Measurements from ENCODE around the gene IRF2BP1.

IRF2BP1 gene

DNA sequence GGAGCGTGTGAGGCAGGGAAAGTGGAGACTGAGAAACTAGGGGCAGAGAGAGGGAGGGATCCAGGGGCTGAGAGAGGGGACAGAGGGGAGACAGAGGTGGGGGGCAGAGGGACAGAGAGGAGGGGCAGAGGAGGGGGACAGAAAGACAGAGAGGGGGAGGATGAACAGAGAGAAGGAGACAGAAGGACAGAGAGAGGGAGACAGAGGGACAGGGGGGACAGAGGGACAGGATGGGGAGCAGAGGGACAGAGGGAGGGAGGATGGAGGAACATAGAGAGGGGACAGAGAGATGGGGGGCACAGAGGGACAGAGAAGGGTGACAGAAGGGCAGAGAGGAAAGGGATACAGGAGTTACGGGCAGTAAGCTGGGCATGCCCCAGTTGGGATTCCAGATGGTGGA lies 43.3 kb upstream of the IRF2BP1 start:
- Histone ChIP-seq H4K5ac (ENCODE audit: low read length) (no peak overlapping the region), H3K79me1 (ENCODE audit: low read length) (no peaks in the 10 kb centered on the region), H3K18ac (ENCODE audit: low read length) (no peak overlapping the region), H3K79me2 (ENCODE audit: control insufficient read depth, insufficient read depth, low read length) (no peaks in the 10 kb centered on the region), H3K4me2 (ENCODE audit: low read length) (no peak overlapping the region), H3K36me3 (ENCODE audit: control insufficient read depth, insufficient read depth, low read length) (no peaks in the 10 kb centered on the region), H3K27me3 (ENCODE audit: insufficient read depth, low read length, poor library complexity) (no peaks in the 10 kb centered on the region), H2BK120ac (ENCODE audit: low read depth, low read length) (no peak overlapping the region), H3K4me1 (ENCODE audit: control insufficient read depth, low read depth, low read length) (peaks cover 2% of the 10 kb centered on the region), H3K56ac (ENCODE audit: low read length) (no peak overlapping the region), H2AK5ac (ENCODE audit: low read length) (no peak overlapping the region), H2BK5ac (ENCODE audit: low read length) (no peak overlapping the region), H4K8ac (ENCODE audit: low read depth, low read length) (no peak overlapping the region), H2BK15ac (replicated peaks; ENCODE audit: low read depth) (no peak overlapping the region), H3K4me3 (ENCODE audit: low read length) (no peak overlapping the region), H3K27ac (ENCODE audit: low read depth, low read length) (no peak overlapping the region), H3K23ac (ENCODE audit: low read length) (no peak overlapping the region), H3K9ac (ENCODE audit: low read length) (no peak overlapping the region), H3K4ac (ENCODE audit: low read depth, low read length) (no peak overlapping the region)
- DNase-seq = no peak
- WGBS (ENCODE audit: extremely low coverage, insufficient coverage, low lambda C conversion rate) = no CpG with 5 or more reads among the region's 2 CpGs

DNA sequence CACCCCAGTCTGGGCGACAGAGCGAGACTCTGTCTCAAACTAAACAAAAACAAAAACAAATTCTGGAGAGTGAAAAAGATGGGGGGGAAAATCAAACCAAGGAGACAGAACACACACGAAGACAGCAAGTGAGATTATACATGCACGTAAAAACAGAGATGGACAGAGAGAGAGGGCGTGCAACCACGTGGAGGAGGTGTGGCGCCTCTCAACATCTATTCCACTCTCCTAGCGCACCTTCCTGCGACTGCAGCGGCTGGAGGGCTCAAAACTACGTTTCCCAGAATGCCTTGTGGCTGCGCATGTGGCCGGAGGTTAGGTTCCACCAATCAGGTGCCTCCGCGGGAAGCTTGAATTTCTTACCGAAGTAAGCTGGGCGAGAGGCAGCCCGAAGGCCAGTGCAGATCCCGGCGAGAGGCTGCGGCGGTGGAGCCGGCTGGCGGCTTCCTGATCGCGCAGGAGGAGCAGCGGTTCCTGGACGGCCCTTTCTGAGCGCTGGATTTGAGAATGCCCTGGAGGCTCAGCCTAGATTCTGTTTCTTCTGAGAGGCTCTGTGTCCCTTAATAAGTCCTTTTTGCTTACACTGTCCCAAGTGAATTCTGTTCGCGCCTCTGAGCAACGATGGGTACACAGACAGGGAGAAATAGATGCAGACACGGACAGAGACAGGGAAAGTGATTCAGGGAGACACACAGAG lies 41.8 kb upstream of the IRF2BP1 start:
- H3K56ac ChIP-seq (ENCODE audit: low read length) = peak overlapping the region; percentile 88
- no peak overlapping the region for H3K27ac ChIP-seq (ENCODE audit: low read depth, low read length)
- peak; percentile 98 for DNase-seq
- H2AK5ac ChIP-seq (ENCODE audit: low read length) = no peak overlapping the region
- no peak overlapping the region for H3K23ac ChIP-seq (ENCODE audit: low read length)
- no peak overlapping the region for H3K18ac ChIP-seq (ENCODE audit: low read length)
- H4K5ac ChIP-seq (ENCODE audit: low read length) = peak overlapping the region; percentile 71
- H3K4ac ChIP-seq (ENCODE audit: low read depth, low read length) = no peak overlapping the region
- no CpG with 5 or more reads among the region's 33 CpGs for WGBS (ENCODE audit: extremely low coverage, insufficient coverage, low lambda C conversion rate)
- H3K36me3 ChIP-seq (ENCODE audit: control insufficient read depth, insufficient read depth, low read length) = no peaks in the 10 kb centered on the region
- H2BK5ac ChIP-seq (ENCODE audit: low read length) = no peak overlapping the region
- no peak overlapping the region for H2BK15ac ChIP-seq (replicated peaks; ENCODE audit: low read depth)
- H3K4me1 ChIP-seq (ENCODE audit: control insufficient read depth, low read depth, low read length) = peaks cover 2% of the 10 kb centered on the region
- no peaks in the 10 kb centered on the region for H3K27me3 ChIP-seq (ENCODE audit: insufficient read depth, low read length, poor library complexity)
- peak overlapping the region; percentile 66 for H3K4me2 ChIP-seq (ENCODE audit: low read length)
- no peak overlapping the region for H2BK120ac ChIP-seq (ENCODE audit: low read depth, low read length)
- peak overlapping the region; percentile 77 for H3K9ac ChIP-seq (ENCODE audit: low read length)
- peak overlapping the region; percentile 67 for H4K8ac ChIP-seq (ENCODE audit: low read depth, low read length)
- H3K79me1 ChIP-seq (ENCODE audit: low read length) = no peaks in the 10 kb centered on the region
- H3K79me2 ChIP-seq (ENCODE audit: control insufficient read depth, insufficient read depth, low read length) = no peaks in the 10 kb centered on the region
- H3K4me3 ChIP-seq (ENCODE audit: low read length) = no peak overlapping the region

DNA sequence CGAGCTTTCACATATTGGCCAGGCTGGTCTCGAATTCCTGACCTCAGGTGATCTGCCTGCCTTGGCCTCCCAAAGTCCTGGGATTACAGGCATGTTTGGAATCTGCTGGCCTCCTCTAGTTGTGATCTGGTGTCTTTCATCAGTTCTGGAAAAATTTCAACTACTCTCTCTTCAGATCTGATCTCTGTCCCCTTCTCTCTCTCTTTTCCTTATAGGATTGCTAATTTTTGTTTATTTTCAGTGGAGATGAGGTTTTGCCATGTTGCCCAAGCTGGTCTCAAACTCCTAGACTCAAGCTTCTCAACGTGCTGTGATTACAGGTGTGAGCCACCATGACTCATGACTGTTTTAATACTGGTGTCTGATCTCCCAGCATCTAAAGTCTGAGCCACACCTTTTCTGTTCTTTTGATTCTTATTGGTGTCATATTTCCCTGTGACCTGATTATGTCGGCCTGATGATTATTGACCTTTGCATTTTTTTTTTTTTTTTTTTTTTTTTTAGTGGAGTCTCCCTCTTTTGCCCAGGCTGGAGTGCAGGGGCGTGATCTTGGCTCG lies 39.0 kb upstream of the IRF2BP1 start:
- no peak overlapping the region for H3K9ac ChIP-seq (ENCODE audit: low read length)
- no CpG with 5 or more reads among the region's 6 CpGs for WGBS (ENCODE audit: extremely low coverage, insufficient coverage, low lambda C conversion rate)
- H3K36me3 ChIP-seq (ENCODE audit: control insufficient read depth, insufficient read depth, low read length) = no peaks in the 10 kb centered on the region
- no peak overlapping the region for H2BK120ac ChIP-seq (ENCODE audit: low read depth, low read length)
- H3K23ac ChIP-seq (ENCODE audit: low read length) = no peak overlapping the region
- H3K56ac ChIP-seq (ENCODE audit: low read length) = no peak overlapping the region
- H3K4me3 ChIP-seq (ENCODE audit: low read length) = no peak overlapping the region
- H3K4ac ChIP-seq (ENCODE audit: low read depth, low read length) = no peak overlapping the region
- no peaks in the 10 kb centered on the region for H3K79me1 ChIP-seq (ENCODE audit: low read length)
- H4K5ac ChIP-seq (ENCODE audit: low read length) = no peak overlapping the region
- no peak overlapping the region for H3K18ac ChIP-seq (ENCODE audit: low read length)
- H2BK15ac ChIP-seq (replicated peaks; ENCODE audit: low read depth) = no peak overlapping the region
- H4K8ac ChIP-seq (ENCODE audit: low read depth, low read length) = no peak overlapping the region
- peak; percentile 27 for DNase-seq
- peaks cover 2% of the 10 kb centered on the region for H3K4me1 ChIP-seq (ENCODE audit: control insufficient read depth, low read depth, low read length)
- H2AK5ac ChIP-seq (ENCODE audit: low read length) = no peak overlapping the region
- H3K4me2 ChIP-seq (ENCODE audit: low read length) = no peak overlapping the region
- no peak overlapping the region for H3K27ac ChIP-seq (ENCODE audit: low read depth, low read length)
- no peak overlapping the region for H2BK5ac ChIP-seq (ENCODE audit: low read length)
- H3K79me2 ChIP-seq (ENCODE audit: control insufficient read depth, insufficient read depth, low read length) = no peaks in the 10 kb centered on the region
- no peaks in the 10 kb centered on the region for H3K27me3 ChIP-seq (ENCODE audit: insufficient read depth, low read length, poor library complexity)

DNA sequence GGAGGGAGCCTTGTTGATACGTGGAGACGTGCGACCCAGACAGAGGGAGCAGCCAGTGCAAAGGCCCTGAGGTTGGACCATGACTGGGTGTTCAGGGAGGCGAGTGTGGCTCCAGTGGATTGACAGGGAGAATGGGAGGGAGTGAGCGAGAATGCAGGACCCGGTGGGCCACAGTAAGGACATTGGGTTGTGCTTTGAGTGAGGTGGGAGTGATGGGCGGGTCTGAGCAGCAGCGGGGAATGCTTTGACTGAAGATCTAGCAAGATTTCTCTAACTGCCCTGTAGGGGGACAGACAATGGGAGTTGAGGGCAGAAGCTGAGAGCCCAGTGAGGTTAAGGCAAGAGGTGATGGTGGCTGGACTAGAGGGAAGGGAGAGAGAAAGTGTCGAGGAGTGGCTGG lies 36.3 kb upstream of the IRF2BP1 start:
- no peaks in the 10 kb centered on the region for H3K79me2 ChIP-seq (ENCODE audit: control insufficient read depth, insufficient read depth, low read length)
- H2AK5ac ChIP-seq (ENCODE audit: low read length) = no peak overlapping the region
- H3K9ac ChIP-seq (ENCODE audit: low read length) = no peak overlapping the region
- DNase-seq = peak; percentile 91
- H3K4me3 ChIP-seq (ENCODE audit: low read length) = no peak overlapping the region
- no peak overlapping the region for H3K23ac ChIP-seq (ENCODE audit: low read length)
- no peak overlapping the region for H3K4ac ChIP-seq (ENCODE audit: low read depth, low read length)
- no peak overlapping the region for H2BK5ac ChIP-seq (ENCODE audit: low read length)
- no peak overlapping the region for H3K56ac ChIP-seq (ENCODE audit: low read length)
- H2BK15ac ChIP-seq (replicated peaks; ENCODE audit: low read depth) = no peak overlapping the region
- H3K4me1 ChIP-seq (ENCODE audit: control insufficient read depth, low read depth, low read length) = no peaks in the 10 kb centered on the region
- WGBS (ENCODE audit: extremely low coverage, insufficient coverage, low lambda C conversion rate) = no CpG with 5 or more reads among the region's 9 CpGs
- no peak overlapping the region for H3K27ac ChIP-seq (ENCODE audit: low read depth, low read length)
- no peaks in the 10 kb centered on the region for H3K36me3 ChIP-seq (ENCODE audit: control insufficient read depth, insufficient read depth, low read length)
- no peaks in the 10 kb centered on the region for H3K79me1 ChIP-seq (ENCODE audit: low read length)
- no peak overlapping the region for H4K8ac ChIP-seq (ENCODE audit: low read depth, low read length)
- no peak overlapping the region for H2BK120ac ChIP-seq (ENCODE audit: low read depth, low read length)
- H3K27me3 ChIP-seq (ENCODE audit: insufficient read depth, low read length, poor library complexity) = no peaks in the 10 kb centered on the region
- H3K18ac ChIP-seq (ENCODE audit: low read length) = no peak overlapping the region
- no peak overlapping the region for H4K5ac ChIP-seq (ENCODE audit: low read length)
- no peak overlapping the region for H3K4me2 ChIP-seq (ENCODE audit: low read length)

DNA sequence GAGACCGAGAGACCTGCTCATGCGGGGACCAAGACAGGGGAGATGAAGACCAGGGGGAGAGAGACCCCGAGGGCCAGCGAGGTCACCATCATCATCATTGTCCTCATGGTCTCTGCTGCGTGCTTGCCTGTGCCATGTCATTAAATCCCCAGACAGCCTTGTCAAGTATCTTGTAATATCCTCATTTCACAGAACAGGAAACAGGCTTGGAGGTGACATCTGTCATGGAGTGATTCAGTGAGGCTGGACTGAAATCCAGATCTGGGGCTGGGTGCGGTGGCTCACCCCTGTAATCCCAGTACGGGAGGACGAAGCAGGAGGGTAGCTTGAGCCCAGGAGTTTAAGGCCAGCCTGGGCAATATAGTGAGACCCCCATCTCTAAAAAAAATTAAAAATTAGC lies 34.5 kb upstream of the IRF2BP1 start:
- H2BK15ac ChIP-seq (replicated peaks; ENCODE audit: low read depth) = no peak overlapping the region
- no peaks in the 10 kb centered on the region for H3K79me2 ChIP-seq (ENCODE audit: control insufficient read depth, insufficient read depth, low read length)
- no peak for DNase-seq
- H3K18ac ChIP-seq (ENCODE audit: low read length) = no peak overlapping the region
- H3K56ac ChIP-seq (ENCODE audit: low read length) = no peak overlapping the region
- no peak overlapping the region for H3K4me3 ChIP-seq (ENCODE audit: low read length)
- H3K23ac ChIP-seq (ENCODE audit: low read length) = no peak overlapping the region
- no peak overlapping the region for H3K27ac ChIP-seq (ENCODE audit: low read depth, low read length)
- H3K79me1 ChIP-seq (ENCODE audit: low read length) = no peaks in the 10 kb centered on the region
- no peak overlapping the region for H3K9ac ChIP-seq (ENCODE audit: low read length)
- H2BK5ac ChIP-seq (ENCODE audit: low read length) = no peak overlapping the region
- WGBS (ENCODE audit: extremely low coverage, insufficient coverage, low lambda C conversion rate) = no CpG with 5 or more reads among the region's 8 CpGs
- no peaks in the 10 kb centered on the region for H3K27me3 ChIP-seq (ENCODE audit: insufficient read depth, low read length, poor library complexity)
- no peaks in the 10 kb centered on the region for H3K4me1 ChIP-seq (ENCODE audit: control insufficient read depth, low read depth, low read length)
- H4K5ac ChIP-seq (ENCODE audit: low read length) = no peak overlapping the region
- H4K8ac ChIP-seq (ENCODE audit: low read depth, low read length) = no peak overlapping the region
- H3K4me2 ChIP-seq (ENCODE audit: low read length) = no peak overlapping the region
- no peak overlapping the region for H2BK120ac ChIP-seq (ENCODE audit: low read depth, low read length)
- H3K4ac ChIP-seq (ENCODE audit: low read depth, low read length) = no peak overlapping the region
- H3K36me3 ChIP-seq (ENCODE audit: control insufficient read depth, insufficient read depth, low read length) = no peaks in the 10 kb centered on the region
- no peak overlapping the region for H2AK5ac ChIP-seq (ENCODE audit: low read length)

DNA sequence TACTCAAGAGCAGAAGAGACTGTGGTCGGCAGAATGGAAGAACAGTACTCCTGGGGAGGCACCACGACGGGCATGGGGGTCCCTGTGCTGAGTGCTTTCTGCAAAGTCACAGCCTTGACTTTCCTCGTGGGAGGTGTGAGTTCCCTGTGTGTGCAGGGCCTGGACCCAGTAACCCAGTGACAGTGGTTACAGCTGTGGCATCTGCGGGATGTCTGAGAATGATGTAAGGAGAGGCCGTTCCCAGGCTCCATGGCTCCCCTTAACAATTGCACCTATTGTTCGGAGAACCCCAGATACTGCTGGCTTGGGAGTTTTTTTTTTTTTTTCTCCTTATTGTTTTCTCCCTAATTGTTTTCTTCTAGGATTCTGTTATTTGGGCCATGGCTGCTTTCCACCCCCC lies 33.7 kb upstream of the IRF2BP1 start:
- Histone ChIP-seq H3K79me1 (ENCODE audit: low read length) (no peaks in the 10 kb centered on the region), H3K27ac (ENCODE audit: low read depth, low read length) (no peak overlapping the region)
- no CpG with 5 or more reads among the region's 7 CpGs for WGBS (ENCODE audit: extremely low coverage, insufficient coverage, low lambda C conversion rate)

More for the DNA sequence above, 33.7 kb upstream of the IRF2BP1 start:
- Histone ChIP-seq H3K27me3 (ENCODE audit: insufficient read depth, low read length, poor library complexity) (no peaks in the 10 kb centered on the region), H3K79me2 (ENCODE audit: control insufficient read depth, insufficient read depth, low read length) (no peaks in the 10 kb centered on the region), H4K5ac (ENCODE audit: low read length) (no peak overlapping the region), H2AK5ac (ENCODE audit: low read length) (no peak overlapping the region), H3K18ac (ENCODE audit: low read length) (no peak overlapping the region), H3K23ac (ENCODE audit: low read length) (no peak overlapping the region), H2BK15ac (replicated peaks; ENCODE audit: low read depth) (no peak overlapping the region), H3K9ac (ENCODE audit: low read length) (no peak overlapping the region), H3K36me3 (ENCODE audit: control insufficient read depth, insufficient read depth, low read length) (no peaks in the 10 kb centered on the region), H2BK5ac (ENCODE audit: low read length) (no peak overlapping the region), H3K4me2 (ENCODE audit: low read length) (no peak overlapping the region), H3K56ac (ENCODE audit: low read length) (no peak overlapping the region), H2BK120ac (ENCODE audit: low read depth, low read length) (no peak overlapping the region), H3K4ac (ENCODE audit: low read depth, low read length) (no peak overlapping the region), H4K8ac (ENCODE audit: low read depth, low read length) (no peak overlapping the region), H3K4me3 (ENCODE audit: low read length) (no peak overlapping the region), H3K4me1 (ENCODE audit: control insufficient read depth, low read depth, low read length) (no peaks in the 10 kb centered on the region)
- no peak for DNase-seq

Measured in mesendoderm (in vitro differentiated cells).